ENCODE data around the gene CSMD2. TPM values are rescaled to one million over a fixed set of nuclear protein-coding genes. Genes with fewer than 3 reads are reported as not detected.

The CSMD2 gene
- total RNA-seq, 2 donors from 2014 or later, result not detected

DNA sequence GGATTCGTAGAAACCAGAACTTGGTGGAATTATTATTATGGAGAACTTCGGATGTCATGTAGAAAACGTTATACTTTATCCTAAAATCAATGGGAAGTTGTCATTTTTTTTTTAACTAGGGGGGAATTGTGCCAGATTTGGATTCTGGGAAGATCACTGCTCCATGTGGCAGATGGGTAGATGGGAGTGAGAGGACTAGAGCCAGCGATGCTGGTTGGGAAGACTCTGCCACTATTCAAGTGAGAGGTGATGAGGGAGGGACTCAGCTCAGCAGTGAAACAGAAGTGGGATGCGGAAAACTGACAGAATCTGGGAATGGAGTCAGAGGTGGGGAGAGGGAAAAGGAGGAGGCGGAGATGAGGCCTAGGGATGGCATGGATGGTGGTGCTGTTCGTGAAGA, 382.3 kb downstream of the CSMD2 start:
- Mint-ChIP-seq H3K27me3 (peaks cover 68% of the 10 kb centered on the region), H3K4me3 (no peak overlapping the region), H3K36me3 (ENCODE audit: low read depth) (peaks cover 2% of the 10 kb centered on the region), H3K4me1 (no peaks in the 10 kb centered on the region), H3K27ac (no peak overlapping the region)
- no peak for ATAC-seq
- no peak for DNase-seq
- H3K9me3 ChIP-seq (ENCODE audit: control insufficient read depth, low read length, poor library complexity, severe bottlenecking), result no peaks in the 10 kb centered on the region

DNA sequence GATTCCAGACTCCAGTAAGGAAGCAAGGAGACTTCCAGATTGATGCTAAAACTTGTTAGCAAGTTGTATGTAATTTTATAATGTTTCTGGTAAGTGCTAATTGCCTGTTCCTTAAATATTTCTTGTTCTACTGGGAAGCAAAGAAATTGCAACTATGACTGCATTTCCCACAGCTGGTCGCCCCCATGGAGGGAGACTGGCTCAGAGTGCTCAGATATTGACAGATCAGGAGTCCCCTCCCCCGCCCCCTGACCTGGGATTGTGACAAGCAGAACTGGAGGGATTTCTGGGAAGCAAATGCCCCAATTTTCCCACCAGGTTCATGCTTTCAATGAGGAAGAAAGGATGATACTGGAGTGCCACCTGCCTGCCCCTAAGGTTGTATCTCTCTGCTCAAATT, 383.4 kb downstream of the CSMD2 start:
- H3K9me3 ChIP-seq (ENCODE audit: control insufficient read depth, low read length, poor library complexity, severe bottlenecking), result no peaks in the 10 kb centered on the region
- Mint-ChIP-seq H3K4me1 (no peaks in the 10 kb centered on the region), H3K36me3 (ENCODE audit: low read depth) (peaks cover 2% of the 10 kb centered on the region), H3K4me3 (no peak overlapping the region), H3K27me3 (peaks cover 58% of the 10 kb centered on the region), H3K27ac (no peak overlapping the region)
- ATAC-seq (no peak), DNase-seq (no peak)

DNA sequence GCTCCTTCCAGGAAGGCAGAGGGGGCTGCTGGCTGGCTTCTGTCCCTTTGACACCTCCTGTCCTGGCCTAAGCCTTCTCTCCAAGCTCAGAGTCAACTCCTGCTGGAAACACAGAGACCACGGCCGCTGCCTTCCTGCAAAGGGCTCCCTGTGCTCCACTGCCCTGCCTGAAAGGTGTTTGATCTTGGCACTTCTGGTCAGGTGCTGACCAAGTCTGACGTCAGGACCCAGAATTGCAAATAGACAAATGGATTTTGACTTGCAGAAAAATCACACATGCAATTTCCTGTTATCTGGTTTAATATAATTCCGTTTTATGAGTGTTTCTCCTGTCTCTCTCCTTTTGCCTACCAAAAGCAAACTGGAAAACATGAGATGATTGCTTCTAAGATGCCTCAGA, 387.7 kb downstream of the CSMD2 start:
- Mint-ChIP-seq H3K27ac (no peak overlapping the region), H3K27me3 (peaks cover 41% of the 10 kb centered on the region), H3K36me3 (ENCODE audit: low read depth) (peaks cover 2% of the 10 kb centered on the region), H3K4me3 (no peak overlapping the region), H3K4me1 (no peaks in the 10 kb centered on the region)
- no peak for DNase-seq
- H3K9me3 ChIP-seq (ENCODE audit: control insufficient read depth, low read length, poor library complexity, severe bottlenecking), result no peaks in the 10 kb centered on the region
- ATAC-seq, result no peak

DNA sequence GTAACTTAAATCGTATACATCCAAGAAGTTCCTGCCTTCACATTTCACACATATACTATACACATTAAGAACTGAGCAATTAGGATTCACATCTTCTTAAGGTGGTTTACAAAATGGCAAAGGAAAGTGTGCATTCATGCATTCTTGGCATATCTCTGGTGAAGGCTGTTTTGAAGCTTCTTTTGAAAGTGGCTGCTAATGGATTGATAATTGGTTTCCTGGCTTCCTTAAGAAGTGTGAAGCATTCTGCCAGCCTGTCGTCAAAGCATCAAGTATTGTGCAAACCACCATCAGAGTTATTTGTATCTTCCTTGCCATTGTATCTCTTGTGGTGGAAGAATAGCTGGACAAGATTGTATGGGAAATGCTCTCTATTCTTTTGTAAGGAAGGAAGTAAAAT, 396.2 kb downstream of the CSMD2 start:
- Mint-ChIP-seq H3K36me3 (ENCODE audit: low read depth) (no peaks in the 10 kb centered on the region), H3K27ac (no peak overlapping the region), H3K4me3 (no peak overlapping the region), H3K4me1 (no peaks in the 10 kb centered on the region), H3K27me3 (peaks cover 44% of the 10 kb centered on the region)
- DNase-seq, result no peak
- ATAC-seq, result no peak
- no peaks in the 10 kb centered on the region for H3K9me3 ChIP-seq (ENCODE audit: control insufficient read depth, low read length, poor library complexity, severe bottlenecking)

DNA sequence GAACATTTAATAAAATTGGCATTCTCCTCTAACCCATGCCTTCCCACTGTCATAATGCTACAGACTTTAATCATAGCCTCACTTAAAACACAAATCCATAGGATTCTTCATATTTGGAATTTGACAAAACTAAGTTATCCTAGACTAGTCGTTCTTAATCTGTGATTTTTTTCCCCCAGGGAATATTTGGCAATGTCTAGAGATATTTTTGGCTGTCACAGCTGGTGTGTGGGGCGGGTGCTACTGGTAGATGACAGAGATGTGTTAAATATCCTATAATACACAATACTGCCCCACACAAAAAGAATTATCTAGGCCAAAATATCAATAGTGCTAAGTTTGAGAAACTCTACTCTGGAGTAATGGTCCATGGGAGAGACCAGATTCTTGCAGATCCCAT, 396.9 kb downstream of the CSMD2 start:
- peaks cover 38% of the 10 kb centered on the region for H3K27me3 Mint-ChIP-seq
- no peak for DNase-seq
- no peak overlapping the region for H3K4me3 Mint-ChIP-seq
- H3K4me1 Mint-ChIP-seq, result no peaks in the 10 kb centered on the region
- no peak overlapping the region for H3K27ac Mint-ChIP-seq
- no peaks in the 10 kb centered on the region for H3K9me3 ChIP-seq (ENCODE audit: control insufficient read depth, low read length, poor library complexity, severe bottlenecking)
- no peak for ATAC-seq
- no peaks in the 10 kb centered on the region for H3K36me3 Mint-ChIP-seq (ENCODE audit: low read depth)

DNA sequence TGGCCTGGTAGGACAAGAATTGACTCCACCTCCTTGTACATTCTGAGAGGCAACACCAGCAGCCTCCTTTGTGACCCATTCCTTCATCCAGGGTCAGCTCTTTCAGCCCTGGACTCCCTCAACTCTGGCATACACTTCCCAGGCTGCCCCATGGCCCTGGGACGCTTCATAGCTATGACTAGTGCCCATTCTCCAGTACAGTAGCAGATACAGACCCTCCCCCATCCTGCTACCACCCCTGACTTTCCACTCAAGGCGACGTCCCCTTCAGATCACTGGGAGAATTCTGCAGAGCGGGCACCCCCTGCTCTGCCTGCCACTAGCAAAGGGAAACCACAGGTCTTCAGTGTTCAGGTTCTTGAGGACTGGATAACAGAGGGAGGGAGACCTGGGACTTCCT, 400.9 kb downstream of the CSMD2 start:
- H3K27ac Mint-ChIP-seq, result no peak overlapping the region
- H3K27me3 Mint-ChIP-seq, result peaks cover 26% of the 10 kb centered on the region
- no peaks in the 10 kb centered on the region for H3K36me3 Mint-ChIP-seq (ENCODE audit: low read depth)
- ATAC-seq (no peak), DNase-seq (no peak)
- H3K4me3 Mint-ChIP-seq, result no peak overlapping the region
- no peaks in the 10 kb centered on the region for H3K4me1 Mint-ChIP-seq
- H3K9me3 ChIP-seq (ENCODE audit: control insufficient read depth, low read length, poor library complexity, severe bottlenecking), result no peaks in the 10 kb centered on the region

DNA sequence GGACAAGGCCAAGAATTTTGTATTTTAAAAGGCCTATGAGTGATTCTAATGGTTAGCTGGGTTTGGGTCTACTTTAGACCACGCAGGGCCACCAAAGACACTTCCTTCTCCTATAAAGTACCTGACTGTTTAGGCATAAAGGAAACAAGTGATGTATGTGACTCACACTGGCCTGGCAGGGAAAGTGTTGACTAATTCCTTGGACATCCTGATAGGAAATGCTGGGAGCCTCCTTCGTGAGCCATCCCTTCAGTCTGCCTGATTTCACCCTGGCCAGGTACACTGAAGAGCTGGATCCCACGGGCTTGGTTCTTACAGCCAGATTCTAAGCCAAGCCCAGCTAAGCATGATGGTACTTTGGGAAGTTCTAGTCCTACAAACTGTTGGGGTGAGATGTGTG, 401.6 kb downstream of the CSMD2 start:
- Mint-ChIP-seq H3K4me1 (no peaks in the 10 kb centered on the region), H3K27me3 (peaks cover 23% of the 10 kb centered on the region), H3K27ac (no peak overlapping the region), H3K36me3 (ENCODE audit: low read depth) (peaks cover 2% of the 10 kb centered on the region), H3K4me3 (no peak overlapping the region)
- DNase-seq (no peak), ATAC-seq (no peak)
- no peaks in the 10 kb centered on the region for H3K9me3 ChIP-seq (ENCODE audit: control insufficient read depth, low read length, poor library complexity, severe bottlenecking)

DNA sequence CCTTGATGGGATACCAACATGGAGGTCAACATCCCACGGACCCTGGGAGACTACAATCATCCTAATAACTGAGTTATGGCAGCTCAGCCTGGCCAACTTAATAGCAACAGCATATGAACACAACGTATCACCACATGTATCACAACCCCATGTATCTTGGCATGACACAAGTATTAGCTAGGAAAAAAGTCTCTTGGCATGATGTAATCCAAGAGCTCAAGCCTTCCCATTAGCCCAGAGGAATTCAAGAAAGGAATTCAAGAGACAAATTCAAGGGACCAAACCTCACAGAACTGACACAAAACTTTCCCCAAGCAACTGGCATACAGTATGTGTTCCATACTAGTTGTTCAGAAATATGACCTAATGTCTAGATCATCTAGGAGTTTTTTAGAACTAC, 402.1 kb downstream of the CSMD2 start:
- DNase-seq, result no peak
- H3K27ac Mint-ChIP-seq, result no peak overlapping the region
- no peaks in the 10 kb centered on the region for H3K9me3 ChIP-seq (ENCODE audit: control insufficient read depth, low read length, poor library complexity, severe bottlenecking)
- H3K4me1 Mint-ChIP-seq, result no peaks in the 10 kb centered on the region
- H3K4me3 Mint-ChIP-seq, result no peak overlapping the region
- H3K27me3 Mint-ChIP-seq, result peaks cover 23% of the 10 kb centered on the region
- H3K36me3 Mint-ChIP-seq (ENCODE audit: low read depth), result peaks cover 2% of the 10 kb centered on the region
- no peak for ATAC-seq

DNA sequence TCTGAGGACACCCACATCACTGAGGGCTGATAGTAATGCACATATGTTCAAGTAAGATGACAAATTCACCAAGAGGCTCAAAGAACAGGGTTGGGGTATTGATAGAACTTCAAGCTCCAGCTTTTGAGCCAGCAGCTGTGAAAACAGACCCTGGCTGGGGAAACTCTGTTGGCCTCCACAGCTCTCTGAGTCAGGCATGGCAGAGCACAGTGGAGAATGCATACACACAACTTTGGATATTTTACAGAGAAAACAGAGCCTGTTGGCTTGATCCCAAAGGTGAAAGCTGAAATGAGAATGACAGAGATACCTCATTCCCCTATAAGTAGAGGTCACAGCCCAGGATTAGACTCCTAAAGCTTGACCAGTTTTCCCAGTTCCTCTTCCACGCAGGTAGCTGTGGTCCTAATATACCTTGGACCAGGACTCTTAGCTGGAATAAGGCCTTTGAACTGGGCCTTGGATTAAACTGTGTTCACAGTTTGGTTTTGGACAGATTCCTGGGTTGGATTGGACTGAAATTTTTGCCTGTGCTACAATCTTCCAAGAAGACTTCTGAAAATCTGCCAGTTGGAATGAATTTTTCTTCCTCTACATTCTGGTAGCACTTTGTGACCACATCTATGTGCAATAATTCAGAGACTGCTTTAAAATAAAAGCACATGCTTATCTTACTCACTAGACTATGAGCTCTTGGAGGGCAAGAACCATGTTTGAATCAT, 402.8 kb downstream of the CSMD2 start:
- H3K4me3 Mint-ChIP-seq, result no peak overlapping the region
- peaks cover 23% of the 10 kb centered on the region for H3K27me3 Mint-ChIP-seq
- no peaks in the 10 kb centered on the region for H3K9me3 ChIP-seq (ENCODE audit: control insufficient read depth, low read length, poor library complexity, severe bottlenecking)
- H3K4me1 Mint-ChIP-seq, result no peaks in the 10 kb centered on the region
- H3K36me3 Mint-ChIP-seq (ENCODE audit: low read depth), result peaks cover 2% of the 10 kb centered on the region
- DNase-seq (no peak), ATAC-seq (no peak)
- H3K27ac Mint-ChIP-seq, result no peak overlapping the region

DNA sequence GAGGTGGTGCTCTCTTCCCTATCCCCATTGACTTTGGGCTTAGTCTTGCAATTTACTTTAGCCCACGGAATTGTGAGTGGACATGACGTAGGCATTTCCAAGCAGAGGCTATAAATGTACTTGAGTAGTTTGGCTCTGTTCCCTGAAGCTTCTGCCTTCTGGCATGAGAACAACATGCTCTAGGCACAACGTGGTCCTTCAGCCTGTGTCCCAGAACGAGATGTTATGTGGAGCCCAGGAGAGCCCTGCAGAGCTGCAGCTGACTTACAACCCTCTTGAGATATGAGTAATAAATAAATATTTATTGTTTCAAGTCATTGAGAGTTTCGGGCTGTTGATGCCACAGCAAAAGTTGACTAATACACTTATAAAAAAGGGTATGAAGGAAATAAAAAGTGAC, 406.3 kb downstream of the CSMD2 start:
- H3K27me3 Mint-ChIP-seq, result peaks cover 10% of the 10 kb centered on the region
- H3K4me1 Mint-ChIP-seq, result no peaks in the 10 kb centered on the region
- H3K27ac Mint-ChIP-seq, result no peak overlapping the region

DNA sequence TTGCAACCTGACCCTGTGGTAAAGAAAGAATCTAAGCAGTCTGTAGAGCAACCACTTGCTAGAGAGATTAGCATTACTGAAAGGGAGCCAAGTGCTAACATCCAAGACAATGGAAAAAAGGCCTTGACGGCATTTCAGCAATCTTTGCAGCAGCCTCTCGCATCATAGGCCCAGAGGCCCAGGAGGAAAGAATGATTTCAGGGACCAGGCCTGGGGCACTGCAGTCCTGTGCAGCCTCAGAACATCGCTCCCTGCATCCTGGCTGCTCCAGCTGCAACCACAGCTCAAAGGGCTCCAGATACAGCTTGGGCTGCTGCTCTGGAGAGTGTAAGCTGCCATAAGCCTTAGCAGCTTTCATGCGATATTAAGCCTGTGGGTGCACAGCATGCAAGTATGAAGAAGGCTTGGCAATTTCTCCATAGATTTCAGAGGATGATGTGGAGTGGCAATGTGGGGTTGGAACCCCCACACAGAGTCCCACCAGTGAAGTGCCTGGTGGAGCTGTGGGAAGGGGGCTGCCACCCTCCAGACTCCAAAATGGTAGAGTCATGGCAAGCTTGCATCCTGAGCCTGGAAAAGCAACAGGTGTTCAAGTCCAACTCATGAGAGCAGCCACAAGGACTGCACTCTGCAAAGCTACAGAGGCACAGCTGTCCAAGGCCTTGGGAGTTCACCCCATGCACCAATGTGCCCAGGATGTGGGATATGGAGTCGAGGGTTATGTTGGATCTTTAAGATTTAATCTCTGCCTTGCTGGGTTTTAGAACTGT, 411.8 kb downstream of the CSMD2 start:
- DNase-seq (no peak), ATAC-seq (no peak)
- Mint-ChIP-seq H3K4me1 (no peaks in the 10 kb centered on the region), H3K27ac (no peak overlapping the region), H3K27me3 (no peaks in the 10 kb centered on the region), H3K4me3 (no peak overlapping the region), H3K36me3 (ENCODE audit: low read depth) (no peaks in the 10 kb centered on the region)
- no peaks in the 10 kb centered on the region for H3K9me3 ChIP-seq (ENCODE audit: control insufficient read depth, low read length, poor library complexity, severe bottlenecking)

More for the DNA sequence above, 406.3 kb downstream of the CSMD2 start:
- peak overlapping the region; percentile 1 for H3K4me3 Mint-ChIP-seq
- ATAC-seq (no peak), DNase-seq (no peak)
- peaks cover 2% of the 10 kb centered on the region for H3K36me3 Mint-ChIP-seq (ENCODE audit: low read depth)
- H3K9me3 ChIP-seq (ENCODE audit: control insufficient read depth, low read length, poor library complexity, severe bottlenecking), result no peaks in the 10 kb centered on the region

DNA sequence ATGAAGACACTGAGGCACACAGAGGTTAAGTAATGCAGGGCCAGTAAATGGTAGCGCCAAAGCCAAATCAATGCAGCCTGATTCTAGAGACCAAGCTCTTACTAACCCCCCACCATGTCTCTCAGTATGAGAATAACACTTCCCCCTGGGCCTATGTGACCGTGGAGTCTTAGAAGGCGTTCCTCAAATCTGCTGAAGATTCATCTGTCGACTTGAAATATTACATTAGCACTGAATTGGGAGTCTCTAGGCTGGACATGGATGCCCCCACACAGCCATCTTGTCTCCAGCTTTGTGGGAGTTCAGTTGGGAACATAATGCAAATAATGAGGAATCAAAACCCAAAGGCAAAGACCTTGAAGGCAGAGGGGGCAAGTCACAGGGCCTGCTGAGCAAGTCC, 419.1 kb downstream of the CSMD2 start:
- H3K4me1 Mint-ChIP-seq, result no peaks in the 10 kb centered on the region
- no peaks in the 10 kb centered on the region for H3K9me3 ChIP-seq (ENCODE audit: control insufficient read depth, low read length, poor library complexity, severe bottlenecking)
- ATAC-seq (no peak), DNase-seq (no peak)
- peaks cover 12% of the 10 kb centered on the region for H3K27me3 Mint-ChIP-seq
- no peak overlapping the region for H3K27ac Mint-ChIP-seq
- no peak overlapping the region for H3K4me3 Mint-ChIP-seq
- H3K36me3 Mint-ChIP-seq (ENCODE audit: low read depth), result no peaks in the 10 kb centered on the region

DNA sequence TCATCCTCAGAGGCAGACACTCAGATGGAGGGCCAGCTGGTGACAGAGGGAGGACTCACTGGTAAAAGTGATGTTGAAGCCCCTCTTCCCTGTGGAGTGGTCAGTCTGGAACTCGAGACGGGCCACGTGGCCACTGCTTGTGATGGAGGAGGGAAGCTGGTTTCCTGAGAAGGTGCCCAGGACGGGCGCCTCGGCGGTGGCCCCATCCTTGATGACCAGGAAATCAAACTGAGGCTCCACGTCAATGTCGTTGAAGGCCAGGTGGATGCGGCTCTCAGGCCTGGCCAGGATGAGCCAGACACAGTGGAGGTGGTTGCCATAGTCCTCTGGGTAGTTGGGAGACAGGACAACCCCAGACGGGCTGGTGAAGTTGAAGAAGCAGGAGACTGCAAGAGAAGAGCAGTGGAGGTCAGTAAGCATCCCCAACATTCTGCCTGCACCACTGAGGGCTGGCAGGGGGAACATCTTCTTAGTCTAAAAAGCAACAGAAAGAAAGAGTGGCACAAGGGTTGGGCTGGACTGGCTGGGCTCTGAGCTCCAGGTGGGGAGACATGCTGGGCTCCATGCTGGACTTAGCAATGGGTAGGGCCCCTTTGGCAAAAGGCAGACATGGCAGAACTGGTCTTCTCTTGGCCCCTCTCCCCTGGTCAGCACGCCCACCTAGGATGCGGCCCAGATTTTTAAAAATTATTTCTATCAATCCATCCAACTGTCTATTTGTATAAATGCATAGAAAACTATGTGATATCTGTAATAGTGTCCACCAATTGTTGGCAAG, 421.6 kb downstream of the CSMD2 start:
- no peaks in the 10 kb centered on the region for H3K36me3 Mint-ChIP-seq (ENCODE audit: low read depth)
- H3K4me3 Mint-ChIP-seq, result no peak overlapping the region
- ATAC-seq (no peak), DNase-seq (no peak)
- peaks cover 20% of the 10 kb centered on the region for H3K27me3 Mint-ChIP-seq
- H3K27ac Mint-ChIP-seq, result no peak overlapping the region
- no peaks in the 10 kb centered on the region for H3K9me3 ChIP-seq (ENCODE audit: control insufficient read depth, low read length, poor library complexity, severe bottlenecking)
- H3K4me1 Mint-ChIP-seq, result no peaks in the 10 kb centered on the region

Data from T-helper 17 cell (primary cell).